ENCODE measurements around the gene CASTOR1.
"Not testable (repeated sequence)": the region's sequence is repeated elsewhere in the genome, so short reads cannot be mapped to it uniquely, and the experiment has no call there.

CASTOR1 gene

DNA sequence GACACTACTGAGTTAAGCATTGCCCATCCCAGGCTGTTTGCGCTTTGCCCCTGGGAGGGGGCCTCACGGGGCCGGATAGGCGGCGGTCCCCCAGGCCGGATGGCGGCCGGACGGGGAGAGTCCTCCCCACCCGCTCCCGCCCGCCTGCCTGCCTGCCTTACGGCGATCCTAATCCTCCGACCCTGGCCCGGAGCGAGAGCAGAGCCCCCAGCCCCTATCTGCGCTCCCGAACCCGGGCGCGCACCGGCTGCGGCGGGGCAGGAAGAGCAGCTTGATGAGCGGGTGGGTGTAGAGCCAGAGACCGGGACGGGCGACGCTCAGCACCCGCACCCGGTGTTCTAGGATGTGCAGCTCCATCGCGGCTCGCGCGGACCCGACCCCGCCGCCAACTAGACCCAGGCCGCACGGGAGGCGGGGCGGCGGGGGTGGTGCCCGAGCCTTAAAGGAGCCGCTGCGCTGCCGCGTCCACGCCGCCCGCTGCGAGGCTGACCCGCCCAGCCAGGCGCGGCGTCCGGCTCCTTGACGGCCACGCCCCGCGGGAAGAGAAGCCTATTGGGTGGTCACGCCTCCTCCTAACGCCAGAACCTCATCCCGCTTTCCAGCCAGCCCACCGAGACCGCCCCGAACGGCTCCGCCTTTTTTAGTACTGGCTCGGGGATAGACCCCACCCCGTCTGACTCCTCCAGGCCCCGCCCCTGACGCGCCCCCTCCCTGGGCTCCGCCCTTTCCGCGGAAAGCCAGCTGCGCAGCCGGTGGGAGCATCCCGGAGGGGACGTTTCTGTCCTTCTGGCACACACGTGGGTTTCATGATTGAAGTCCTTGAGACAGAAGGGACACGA is at the start of gene CASTOR1:
Gene CASTOR1 (minus strand): TSS at position 365 of the 839 bp plus-strand sequence. CDS start 8 bp downstream, at position 357.
- DNase-seq = peak; percentile 79

GRCh38 chr22:30338802-30339201 is 49.5 kb upstream of the CASTOR1 start:
- no peak for DNase-seq

DNA sequence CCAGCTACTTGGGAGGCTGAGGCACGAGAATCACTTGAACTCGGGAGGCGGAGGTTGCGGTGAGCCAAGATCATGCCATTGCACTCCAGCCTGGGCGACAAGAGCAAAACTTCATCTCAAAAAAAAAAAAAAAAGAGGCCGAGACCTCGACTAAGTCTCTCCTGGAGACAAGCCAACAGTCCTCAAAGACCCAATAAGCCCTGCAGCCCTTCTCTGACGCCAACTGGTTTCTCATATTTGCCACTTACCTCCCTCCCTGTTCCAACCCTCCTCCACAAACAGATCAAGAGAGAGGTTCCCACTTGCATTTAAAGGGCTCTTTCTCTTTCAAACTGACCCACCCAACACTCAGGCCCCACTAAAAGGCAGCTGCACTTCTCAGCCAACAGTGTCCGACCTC is 49.0 kb upstream of the CASTOR1 start:
- DNase-seq = not testable (repeated sequence)

- DNase-seq = no peak
These were observed 48.1 kb upstream of the CASTOR1 start for GRCh38 chr22:30337461-30337778.

- DNase-seq = no peak
These were observed 47.6 kb upstream of the CASTOR1 start for GRCh38 chr22:30336752-30337460.

- no peak for DNase-seq
These were observed 45.9 kb upstream of the CASTOR1 start for GRCh38 chr22:30335236-30335635.

DNA sequence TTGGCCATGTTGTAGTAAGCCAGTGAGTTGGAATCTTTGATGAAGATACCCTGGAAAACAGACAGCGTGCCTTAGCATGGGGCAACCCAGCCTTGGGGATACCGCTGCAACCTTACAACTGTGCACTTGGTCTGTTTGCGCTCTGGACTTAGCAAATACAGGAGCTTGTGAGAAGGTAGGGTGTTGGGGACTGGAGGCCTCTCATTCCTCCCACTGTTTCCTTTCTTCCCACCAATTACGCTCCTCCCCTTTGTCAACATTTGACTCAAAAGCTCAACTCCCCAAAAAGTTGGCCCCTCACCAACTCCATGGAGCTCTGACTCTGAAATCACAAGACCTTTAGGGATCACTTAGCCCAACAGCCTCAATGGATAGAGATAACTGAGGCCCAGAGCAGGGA is 45.3 kb upstream of the CASTOR1 start:
- DNase-seq = no peak

DNA sequence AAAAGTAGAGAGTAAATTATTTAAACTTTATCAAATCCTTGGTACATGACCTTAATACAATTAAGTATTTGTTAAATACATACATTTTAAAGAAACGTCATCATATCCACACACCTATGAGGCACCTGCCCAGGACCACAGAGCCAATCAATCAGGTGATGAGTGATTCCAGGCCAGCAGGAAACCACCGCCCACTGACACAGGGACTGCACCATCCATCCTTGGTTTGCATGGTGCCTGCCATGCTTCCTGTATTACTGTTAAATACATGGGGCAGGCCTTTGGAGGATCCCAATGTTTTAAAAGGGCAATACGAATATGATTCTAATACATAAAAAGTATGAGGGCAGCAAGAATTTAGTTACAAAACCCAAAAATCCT is 44.4 kb upstream of the CASTOR1 start:
- DNase-seq = no peak

- no peak for DNase-seq
These were observed 43.8 kb upstream of the CASTOR1 start for GRCh38 chr22:30332994-30333706.

DNA sequence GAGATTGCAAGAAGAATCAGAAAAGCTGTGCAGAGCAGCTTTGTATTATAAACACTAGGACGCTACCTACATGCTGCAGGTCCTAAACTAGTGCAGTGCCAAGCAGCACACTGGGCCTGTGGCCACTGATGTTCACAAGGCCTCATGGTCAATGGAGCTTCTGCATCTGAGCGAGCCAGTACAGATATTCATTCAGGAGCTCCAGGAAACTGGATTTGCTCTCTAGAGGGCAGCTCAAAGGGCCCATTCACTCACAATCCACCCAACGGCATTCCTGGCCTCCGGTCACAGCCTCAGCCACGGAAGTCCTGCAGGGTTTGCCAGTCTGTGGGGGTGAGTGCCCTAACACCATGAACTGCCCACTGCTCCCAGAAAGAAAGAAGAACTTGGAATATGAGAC is 43.2 kb upstream of the CASTOR1 start:
- no peak for DNase-seq

GRCh38 chr22:30328466-30329049 is 39.3 kb upstream of the CASTOR1 start:
- DNase-seq = no peak

- no peak for DNase-seq
These were observed 38.6 kb upstream of the CASTOR1 start for GRCh38 chr22:30327864-30328345.

GRCh38 chr22:30326706-30327362 is 37.5 kb upstream of the CASTOR1 start, which contains the start of gene TBC1D10A:
TBC1D10A (minus strand) TSS chr22:30326941; CDS start chr22:30326881, 60 bp downstream.
- peak; percentile 32 for DNase-seq

- no peak for DNase-seq
These were observed 37.0 kb upstream of the CASTOR1 start for GRCh38 chr22:30326255-30326705.

DNA sequence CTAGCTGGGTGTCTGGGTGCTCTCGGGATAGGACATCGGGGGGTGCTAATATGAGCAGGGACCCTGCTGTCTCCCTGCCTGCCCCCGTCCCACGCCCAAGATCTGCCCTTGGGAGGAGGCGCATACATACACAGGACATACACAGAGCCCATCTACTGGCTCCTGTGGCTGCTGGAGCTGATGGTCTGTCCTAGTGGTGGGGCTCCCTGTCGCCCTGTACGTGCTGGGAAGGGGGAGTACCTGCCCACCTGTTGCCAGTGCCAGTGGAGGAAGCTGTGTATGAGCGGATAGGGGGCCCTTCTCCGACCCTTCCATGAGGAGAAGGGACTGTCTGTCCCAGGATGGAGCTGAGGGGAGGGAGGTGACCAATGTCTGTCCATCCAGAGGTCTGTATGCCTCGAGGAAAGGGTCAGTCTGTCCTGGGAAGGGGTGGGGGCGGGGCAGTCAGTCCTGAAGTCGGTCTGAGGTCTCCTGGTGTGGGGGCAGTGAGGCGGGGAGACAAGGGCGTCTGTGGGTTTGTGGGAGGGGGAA is 36.5 kb upstream of the CASTOR1 start:
- no peak for DNase-seq

GRCh38 chr22:30325065-30325720 is 35.9 kb upstream of the CASTOR1 start:
- DNase-seq = no peak

DNA sequence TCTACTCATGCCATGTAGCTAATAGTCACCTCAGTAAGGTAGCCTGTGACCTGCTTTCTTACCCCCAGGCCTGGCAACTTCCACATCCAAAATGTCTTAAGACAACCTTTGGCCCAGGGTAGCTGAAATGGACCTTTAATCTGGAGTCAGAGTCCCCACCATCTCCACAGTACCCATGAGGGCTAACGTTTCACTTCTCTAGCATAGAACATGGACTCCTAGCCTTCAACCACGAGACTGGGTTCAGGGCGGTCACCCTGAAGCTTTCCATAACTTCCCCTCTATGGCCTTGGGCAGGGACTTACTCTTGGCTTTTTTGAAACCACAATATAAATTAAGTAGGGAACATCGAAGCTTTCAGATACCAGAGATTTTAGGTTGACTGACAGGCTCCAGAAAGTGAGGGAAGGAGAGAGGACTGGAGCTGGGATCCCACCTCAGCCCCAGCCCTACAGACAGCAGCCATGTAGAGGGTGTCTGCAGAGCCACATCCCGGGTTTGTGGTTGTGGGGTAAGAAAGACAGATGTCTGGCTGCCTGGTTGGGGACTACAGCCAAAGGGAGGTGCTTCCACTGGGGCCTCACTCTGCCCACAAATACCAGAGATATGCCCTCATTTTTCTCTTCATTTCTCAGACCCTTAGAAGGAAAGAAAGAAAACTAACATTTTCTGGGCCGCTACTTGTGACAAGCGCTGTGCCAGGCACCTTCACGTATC is 34.9 kb upstream of the CASTOR1 start:
- DNase-seq = no peak

GRCh38 chr22:30323246-30323645 is 33.9 kb upstream of the CASTOR1 start:
- DNase-seq = no peak

DNA sequence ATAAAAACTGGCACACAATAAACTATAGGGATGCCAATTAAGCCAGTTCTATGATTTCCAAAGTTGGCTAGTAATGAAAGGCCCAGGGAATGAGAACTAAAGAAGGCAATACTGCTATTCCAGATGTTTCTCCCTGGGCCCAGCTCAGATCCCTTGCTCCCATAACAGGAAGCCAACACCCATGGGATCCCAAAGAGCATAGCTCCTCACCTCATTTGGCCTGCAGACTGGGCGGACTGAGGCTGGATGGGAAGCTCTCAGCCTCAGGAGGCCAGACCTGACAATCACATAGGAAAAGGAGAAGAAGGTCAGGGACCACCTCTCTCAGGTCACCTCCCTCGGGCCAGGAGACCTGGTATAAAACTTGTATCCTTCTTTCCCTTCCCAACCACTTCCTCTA is 32.2 kb upstream of the CASTOR1 start:
- DNase-seq = no peak

DNA sequence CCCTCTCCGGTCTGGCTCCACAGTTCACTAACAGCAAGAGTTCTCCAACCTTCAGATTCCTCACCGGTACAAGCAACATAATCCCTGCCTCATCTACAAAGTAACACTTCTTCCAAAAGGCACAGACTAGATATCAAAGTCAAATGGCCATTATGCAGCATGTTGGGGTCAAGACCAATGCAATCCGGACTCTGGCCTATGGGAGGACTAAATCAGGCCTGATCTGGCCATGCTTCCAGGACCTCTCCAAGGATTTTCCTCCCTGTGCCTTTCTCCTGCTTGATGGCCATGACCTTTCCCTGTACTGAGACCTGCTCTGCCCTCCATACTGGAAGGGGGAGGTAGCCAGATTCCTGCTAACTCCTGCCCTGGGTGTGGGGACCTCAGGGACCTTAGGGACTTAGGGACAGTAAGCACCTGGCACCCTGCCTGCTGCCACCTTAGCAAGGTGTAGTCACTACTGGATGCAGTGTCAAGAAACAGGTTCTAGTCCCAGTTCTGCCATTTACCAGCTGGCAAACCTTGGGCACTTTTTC is 30.8 kb upstream of the CASTOR1 start:
- DNase-seq = no peak
